GM18498 (cell line): Measurements from ENCODE around the gene LAGE3.

Experiments used
- ATAC-seq: cut with Tn5 transposase; IDR thresholded peaks from one replicate; pipeline ENCODE4 v1.9.1; 2021; ENCODE audit warnings: mild to moderate bottlenecking, moderate library complexity; ENCODE audit not compliant: unreplicated experiment

The LAGE3 gene

DNA sequence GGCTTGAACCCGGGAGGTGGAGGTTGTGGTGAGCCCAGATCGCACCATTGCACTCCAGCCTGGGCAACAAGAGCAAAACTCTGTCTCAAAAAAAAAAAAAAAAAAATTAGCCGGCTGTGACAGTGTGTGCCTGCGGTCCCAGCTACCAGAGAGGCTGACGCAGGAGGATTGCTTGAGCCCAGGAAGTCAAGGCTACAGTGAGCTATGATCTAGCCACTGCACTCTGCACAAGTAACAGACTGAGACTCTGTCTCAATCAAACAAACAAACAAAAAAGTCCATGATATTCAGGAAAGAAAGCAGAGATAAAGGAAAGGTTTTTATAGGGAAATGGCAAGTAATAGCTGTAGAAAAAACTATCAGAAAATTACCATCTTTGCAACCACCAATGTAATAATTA, 2.1 kb upstream of the LAGE3 start:
- no peak for ATAC-seq

DNA sequence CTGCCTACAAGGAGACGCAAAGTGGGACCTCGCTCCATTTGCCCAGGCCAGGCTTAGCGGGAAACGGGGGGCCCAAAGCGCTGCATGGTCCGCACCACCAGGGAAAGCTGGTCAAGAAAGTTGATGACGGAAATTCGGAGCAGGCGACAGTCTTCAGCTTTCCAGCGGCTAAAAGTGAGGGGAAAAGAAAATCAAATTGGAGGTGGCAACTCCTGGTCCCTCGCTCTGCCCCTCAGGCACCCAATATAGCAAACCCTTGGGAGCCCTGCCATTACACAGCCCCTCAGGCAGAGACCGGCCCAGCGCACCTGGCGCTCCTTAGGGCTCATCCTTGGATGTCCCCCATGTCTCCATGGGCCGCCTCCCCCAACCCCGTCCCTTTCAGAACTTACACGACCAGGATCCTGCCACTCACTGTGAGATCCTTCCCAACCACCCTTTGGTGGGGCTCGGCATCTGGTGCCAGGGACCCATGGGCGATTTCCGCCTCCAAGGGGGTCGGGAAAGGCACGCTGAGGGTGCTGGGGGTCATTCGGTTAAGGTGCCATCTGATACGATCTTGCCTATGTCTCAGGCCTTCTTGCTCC, 1.1 kb downstream of the LAGE3 start:
- no peak for ATAC-seq

DNA sequence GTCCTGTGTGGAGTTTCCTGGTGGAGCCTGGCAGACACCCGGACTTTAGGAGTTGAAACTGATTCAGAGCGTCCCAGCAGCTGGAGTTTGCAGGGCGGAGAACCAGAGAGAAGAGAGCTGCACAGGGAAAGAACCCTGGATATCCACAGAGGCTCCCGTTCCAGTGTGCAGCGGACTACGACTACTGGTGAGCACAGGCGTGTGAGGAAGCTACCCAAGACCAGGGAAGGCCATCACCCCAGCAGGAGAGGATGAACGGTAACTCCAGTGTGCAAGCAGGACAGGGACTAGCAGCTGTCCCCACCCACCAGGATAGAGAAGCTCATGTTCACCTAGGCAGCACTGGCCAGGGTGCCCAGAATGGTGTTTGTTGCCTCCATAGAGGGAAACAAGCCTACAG, 2.3 kb downstream of the LAGE3 start:
- ATAC-seq, result no peak

DNA sequence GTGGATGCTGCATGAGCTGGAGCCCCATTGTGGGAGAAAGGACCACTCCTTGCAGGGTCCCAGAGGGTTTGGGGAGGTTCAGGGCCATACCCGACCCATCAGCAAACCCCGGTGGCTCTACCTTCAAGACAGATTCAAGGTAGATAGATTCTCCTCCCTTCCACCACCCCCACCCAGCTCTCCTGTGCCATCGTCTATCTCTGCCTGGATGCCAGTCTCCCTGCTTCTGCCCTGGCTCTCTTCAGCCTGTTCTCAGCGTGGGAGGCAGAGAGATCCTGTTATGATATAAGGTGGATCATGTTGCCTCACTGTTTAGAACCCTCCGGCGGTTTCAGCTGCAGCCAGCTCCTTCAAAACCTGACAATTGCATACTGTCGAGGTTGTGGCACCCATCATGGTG, 5.4 kb downstream of the LAGE3 start:
- no peak for ATAC-seq

DNA sequence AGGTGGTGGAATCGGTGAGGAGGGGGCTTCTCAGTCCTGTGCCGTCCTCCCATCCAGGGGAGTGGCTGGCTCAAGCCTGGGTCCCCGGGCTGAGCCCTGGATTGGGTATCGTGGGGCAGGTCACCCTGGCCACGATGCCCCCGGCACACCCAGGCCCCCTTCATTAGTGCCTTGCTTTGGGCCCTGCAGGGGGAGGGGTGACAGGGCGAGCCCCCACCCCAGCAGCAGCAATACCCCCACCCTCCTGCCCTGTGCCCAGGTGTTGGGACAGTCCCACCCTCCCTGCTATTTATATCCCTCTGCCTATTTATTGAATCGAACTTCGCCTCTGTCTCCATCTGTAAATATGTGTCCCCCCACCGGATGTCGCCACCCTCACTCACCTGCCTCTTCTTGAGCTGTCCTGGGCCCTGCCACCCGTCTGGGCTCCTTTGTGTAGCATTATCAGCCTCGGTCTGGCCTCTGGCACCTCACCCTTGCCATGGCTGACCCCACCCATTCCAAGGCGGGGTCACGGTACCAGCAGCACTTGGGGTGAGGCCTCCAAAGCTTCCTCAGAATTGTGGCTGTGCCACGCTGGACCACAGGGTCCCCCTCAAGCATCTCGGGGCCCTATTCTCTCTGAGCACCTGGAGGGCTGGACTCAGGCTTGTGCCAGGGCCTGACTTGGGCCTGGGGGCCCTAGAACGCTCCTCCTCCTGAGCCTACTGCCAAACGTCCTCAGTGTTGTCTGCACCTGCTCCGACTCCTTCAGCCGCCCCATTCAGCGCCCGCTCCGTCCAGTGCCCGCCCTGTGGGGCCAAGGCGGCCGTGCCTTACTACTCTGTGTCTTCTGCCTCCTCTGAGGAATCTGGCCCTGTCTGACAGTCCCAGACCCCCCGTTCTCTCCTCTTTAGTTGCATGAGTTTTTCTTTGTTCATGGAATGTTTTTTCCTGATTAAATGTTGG, 6.1 kb downstream of the LAGE3 start:
- ATAC-seq, result no peak

DNA sequence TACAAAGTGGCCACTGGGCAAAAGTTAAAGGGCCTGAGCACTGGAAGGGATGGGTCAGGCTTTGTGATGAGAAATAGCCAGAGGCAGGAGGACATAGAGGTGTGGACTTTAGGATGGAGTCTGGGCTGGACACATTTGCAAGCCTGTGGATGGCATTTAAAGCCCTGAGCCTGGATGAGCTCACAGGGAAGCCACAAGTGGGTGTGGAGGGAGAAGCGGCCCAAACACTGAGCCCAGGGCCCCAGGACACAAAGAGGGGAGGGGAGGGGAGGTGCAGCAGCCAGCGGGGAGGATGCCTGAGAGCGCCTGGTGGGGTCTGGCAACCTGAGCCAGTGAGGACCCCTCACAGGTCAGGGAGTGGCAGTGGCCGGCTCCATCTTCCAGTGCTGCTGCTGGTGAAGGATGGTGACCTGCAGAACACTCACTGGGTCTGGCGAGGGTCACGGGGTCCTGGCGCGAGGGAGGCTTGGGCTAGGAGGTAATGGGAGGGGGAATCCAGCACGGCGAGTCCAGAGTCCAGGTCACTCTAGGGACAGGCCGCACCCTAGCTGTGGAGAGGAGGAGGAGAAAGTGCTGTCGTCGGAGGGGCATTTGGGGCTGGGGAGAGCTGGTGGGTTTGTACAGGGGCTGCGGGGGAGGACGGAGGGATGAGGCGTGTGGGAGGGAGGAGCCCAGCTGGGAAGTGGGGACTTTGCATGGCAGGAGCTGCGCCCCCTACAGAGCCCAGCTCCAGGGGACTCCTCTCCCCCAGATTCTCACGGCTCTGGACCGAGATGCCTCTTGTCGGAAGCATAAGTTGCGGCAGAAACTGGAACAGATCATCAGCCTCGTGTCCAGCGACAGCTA, 7.0 kb downstream of the LAGE3 start:
- ATAC-seq, result no peak

DNA sequence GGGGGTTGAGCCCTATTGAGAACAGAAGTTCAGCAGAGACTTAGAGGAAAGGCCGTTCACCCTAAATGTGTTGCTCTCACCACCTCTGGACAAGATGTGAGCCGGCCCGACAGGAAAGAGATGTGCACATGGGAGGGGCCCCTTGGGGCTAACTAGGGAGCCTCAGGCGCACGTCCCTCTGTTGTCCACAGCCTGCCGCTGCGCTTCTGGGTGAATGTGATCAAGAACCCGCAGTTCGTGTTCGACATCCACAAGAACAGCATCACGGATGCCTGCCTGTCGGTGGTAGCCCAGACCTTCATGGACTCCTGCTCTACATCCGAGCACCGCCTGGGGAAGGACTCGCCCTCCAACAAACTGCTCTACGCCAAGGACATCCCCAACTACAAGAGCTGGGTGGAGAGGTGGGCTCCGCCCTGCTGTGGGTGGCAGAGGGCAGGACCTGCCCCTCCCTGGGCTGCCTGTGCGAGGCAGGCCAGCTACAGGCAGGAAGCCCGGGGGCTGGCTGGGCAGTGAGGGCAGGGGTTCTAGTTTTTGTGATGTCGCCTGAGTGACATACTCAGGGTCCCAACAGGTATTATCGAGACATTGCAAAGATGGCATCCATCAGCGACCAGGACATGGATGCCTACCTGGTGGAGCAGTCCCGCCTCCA, 8.0 kb downstream of the LAGE3 start:
- no peak for ATAC-seq

DNA sequence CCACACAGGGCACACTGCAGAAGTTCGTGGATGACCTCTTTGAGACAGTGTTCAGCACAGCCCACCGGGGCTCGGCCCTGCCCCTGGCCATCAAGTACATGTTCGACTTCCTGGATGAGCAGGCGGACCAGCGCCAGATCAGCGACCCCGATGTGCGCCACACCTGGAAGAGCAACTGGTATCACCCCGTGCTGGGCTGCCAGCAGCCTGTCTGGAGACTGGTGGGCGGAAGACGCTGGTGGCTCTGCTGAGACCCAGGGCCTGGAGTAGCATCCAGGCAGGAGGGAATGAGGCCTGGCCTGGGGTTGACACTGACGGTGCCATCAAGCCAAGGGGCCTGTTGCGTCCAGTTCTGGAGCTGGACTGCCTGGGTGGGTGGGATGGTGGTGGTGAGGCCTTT, 8.6 kb downstream of the LAGE3 start:
- no peak for ATAC-seq

DNA sequence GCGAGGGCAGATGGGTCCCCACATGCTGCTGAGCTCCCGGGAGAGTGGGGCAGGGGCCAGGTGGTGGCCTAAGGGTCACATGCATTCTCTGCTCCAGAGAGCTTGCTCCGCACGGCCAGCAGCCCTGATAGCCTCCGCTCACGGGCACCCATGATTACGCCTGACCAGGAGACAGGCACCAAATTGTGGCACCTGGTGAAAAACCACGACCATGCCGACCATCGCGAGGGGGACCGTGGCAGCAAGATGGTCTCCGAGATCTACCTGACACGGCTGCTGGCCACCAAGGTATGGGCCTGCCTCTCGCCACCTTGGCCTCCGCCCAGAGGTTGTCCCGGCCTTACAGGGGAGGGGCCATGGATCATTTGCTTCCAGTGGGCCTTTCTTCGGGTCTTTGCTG, 9.2 kb downstream of the LAGE3 start:
- ATAC-seq, result no peak

DNA sequence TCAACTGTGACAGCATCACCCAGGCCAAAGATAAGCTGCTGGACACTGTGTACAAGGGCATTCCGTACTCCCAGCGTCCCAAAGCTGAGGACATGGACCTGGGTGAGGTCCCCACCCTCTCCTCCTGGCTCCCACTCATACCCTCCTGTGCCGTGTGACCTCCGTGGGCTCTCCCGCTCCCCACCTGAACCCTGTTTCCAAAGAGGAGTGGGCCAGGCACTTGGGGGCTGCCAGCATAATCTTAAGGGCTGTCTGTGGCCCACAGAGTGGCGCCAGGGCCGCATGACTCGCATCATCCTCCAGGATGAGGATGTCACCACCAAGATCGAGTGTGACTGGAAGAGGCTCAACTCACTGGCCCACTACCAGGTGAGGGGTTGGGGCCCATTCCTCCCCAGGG, 10.0 kb downstream of the LAGE3 start:
- ATAC-seq, result no peak

DNA sequence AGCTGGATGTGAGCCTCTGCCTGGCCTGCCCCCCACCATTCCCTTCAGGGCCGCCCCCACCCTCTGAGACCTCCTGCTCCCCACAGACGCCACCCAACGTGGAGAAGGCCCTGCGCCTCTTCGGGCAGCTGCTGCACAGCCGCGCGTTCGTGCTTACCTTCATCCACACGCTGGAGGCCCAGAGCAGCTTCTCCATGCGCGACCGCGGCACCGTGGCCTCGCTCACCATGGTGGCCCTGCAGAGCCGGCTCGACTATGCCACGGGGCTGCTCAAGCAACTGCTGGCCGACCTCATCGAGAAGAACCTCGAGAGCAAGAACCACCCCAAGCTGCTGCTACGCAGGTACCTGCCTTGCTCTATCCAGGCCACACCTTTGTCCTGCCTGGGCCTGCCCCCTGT, 10.9 kb downstream of the LAGE3 start:
- ATAC-seq, result no peak

DNA sequence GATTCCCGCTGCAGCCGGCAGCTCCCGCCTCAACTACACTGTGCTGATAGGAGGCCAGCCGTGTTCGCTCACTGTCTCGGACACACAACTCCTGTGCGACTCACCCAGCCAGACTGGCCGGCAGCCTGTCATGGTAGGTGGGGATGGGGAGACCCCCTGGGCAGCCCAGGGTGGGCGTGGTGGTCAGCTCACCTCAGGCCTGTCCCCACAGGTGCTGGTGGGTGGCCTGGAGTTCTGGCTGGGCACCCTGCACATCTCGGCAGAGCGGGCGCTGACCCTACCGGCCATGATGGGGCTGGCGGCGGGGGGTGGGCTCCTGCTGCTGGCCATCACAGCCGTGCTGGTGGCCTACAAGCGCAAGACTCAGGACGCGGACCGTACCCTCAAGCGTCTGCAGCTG, 11.5 kb downstream of the LAGE3 start:
- no peak for ATAC-seq

DNA sequence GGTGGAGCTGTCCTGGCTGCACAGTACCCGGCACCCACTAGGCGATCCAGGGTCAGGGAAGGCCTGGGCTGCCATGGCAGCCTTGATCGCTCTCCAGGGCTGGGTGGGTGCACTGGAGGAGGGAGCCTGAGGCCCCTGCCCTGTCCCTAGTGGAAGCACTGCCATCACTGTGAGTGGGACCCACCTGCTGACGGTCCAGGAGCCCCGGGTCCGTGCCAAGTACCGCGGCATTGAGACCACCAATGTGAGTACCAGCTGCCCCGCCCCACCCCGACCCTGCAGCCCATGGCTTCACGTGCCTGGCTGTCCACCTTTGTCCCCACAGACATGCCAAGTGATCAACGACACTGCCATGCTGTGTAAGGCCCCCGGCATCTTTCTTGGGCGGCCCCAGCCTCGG, 12.2 kb downstream of the LAGE3 start:
- no peak for ATAC-seq

DNA sequence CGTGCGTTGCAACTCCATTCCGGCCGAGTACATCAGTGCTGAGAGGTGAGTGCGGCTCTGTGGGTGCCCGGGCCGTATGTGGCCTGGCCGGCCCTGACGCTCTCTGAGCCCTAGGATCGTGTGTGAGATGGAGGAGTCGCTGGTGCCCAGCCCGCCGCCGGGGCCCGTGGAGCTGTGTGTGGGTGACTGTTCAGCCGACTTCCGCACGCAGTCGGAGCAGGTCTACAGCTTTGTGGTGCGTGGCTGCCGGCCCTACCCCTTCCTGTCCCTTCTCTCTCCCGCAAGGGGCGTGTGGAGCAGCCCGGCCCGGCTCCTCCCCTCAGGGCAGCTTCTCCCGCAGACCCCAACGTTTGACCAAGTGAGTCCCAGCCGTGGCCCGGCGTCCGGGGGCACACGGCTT, 13.0 kb downstream of the LAGE3 start:
- ATAC-seq, result no peak

DNA sequence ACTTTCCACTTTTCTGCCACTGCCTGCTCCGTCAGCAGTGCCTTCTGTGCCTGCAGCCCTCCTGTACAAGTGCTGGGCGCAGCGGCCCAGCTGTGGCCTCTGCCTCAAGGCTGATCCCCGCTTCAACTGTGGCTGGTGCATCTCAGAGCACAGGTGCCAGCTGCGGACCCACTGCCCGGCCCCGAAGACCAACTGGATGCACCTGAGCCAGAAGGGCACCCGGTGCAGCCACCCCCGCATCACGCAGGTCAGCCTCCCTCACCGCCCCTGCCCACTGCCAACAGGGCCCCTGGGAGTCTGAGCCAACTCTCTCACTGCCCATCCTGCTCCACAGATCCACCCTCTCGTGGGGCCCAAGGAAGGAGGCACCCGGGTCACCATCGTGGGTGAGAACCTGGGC, 13.5 kb downstream of the LAGE3 start:
- ATAC-seq, result no peak

DNA sequence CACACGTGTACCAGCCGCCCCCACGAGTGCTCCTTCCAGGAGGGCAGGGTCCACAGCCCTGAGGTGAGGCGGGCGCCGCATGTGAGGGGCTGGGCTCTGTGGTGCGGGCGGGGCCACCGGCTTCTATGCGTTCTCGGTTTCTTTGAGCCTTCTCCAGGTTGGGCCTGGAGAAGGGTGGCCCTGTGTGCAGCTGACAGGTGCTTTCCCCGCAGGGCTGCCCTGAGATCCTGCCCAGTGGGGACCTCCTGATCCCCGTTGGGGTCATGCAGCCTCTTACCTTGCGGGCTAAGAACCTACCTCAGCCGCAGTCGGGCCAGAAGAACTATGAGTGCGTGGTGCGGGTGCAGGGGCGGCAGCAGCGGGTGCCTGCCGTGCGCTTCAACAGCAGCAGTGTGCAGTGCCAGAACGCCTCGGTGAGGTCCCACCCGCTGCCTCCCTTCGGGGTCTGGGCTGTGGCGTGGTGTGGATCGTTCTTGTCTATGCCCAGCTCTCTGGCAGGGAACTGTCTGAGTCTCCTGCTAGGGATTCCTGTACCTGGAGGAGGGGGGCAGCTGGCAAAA, 14.2 kb downstream of the LAGE3 start:
- no peak for ATAC-seq

DNA sequence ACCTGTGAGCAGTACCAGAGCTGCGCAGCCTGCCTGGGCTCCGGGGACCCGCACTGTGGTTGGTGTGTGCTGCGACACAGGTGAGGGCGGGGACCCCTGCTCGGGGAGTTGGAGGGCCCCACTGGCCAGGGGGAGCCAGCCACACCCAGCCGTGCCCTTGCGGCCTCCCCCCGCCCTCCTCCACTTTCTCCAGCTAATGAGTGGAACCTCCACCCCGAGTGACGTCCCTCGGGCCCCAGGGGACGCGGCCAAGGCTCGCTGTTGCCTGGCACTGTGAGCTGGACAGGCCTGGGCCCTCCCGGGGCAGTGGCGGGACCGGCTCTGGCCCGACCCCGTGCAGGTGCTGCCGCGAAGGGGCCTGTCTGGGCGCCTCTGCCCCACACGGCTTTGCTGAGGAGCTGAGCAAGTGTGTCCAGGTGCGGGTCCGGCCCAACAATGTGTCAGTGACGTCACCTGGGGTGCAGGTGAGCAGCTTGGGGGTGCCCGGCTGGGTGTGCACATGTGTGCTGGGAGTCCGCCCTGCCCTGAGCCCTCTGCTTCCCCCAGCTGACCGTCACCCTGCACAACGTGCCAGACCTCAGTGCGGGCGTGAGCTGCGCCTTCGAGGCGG, 15.4 kb downstream of the LAGE3 start:
- no peak for ATAC-seq

DNA sequence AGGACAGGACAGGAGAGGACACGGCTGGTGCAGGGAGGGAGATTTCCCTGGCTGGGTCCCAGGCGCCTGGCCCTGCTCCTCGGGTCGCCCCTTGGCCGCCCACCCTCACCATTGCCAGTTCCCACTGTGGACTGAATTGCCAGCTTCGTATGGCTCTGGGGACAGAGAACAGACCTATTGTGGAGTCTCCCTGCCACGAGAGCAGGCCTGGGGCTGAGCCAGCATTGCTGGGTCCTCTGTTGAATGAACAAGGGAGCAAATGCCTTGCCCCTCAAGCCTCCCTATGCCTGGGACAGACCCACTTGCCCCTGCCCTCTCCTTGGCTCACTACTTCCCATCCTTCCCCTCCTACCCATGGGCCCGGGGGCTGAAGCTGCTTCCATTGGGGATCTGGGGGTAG, 16.7 kb downstream of the LAGE3 start:
- ATAC-seq, result no peak

DNA sequence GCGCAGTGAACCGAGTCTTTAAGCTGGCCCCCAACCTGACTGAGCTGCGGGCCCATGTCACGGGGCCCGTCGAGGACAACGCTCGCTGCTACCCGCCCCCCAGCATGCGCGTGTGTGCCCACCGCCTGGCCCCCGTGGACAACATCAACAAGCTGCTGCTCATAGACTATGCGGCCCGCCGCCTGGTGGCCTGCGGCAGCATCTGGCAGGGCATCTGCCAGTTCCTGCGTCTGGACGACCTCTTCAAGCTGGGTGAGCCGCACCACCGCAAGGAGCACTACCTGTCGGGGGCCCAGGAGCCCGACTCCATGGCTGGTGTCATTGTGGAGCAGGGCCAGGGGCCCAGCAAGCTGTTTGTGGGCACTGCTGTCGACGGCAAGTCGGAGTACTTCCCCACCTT, 18.8 kb downstream of the LAGE3 start:
- ATAC-seq, result no peak

DNA sequence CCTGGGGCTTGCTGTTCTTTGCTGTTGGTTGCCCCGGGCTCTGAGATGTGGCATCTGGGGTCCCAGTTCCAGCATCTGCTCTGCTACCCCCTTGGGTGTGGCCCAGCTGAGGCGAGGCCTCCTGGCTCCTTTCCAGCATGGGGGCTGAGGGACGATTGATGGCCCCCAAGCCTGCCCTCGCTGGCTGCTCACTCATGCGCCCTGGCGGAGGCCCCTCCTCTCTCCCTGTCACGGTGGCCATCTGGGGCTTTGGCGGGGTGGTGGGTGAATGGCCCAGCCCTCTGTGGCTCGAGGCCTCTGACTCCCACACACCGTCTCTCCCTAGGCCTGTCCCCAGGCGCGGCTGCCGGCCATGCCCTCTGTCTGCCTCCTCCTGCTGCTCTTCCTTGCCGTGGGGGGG, 19.2 kb downstream of the LAGE3 start:
- ATAC-seq, result no peak
